Raji (cell line): ENCODE results near the gene KRT7.

Experiments used
- POLR2A ChIP-seq: IDR thresholded peaks from 2 replicates; pipeline ENCODE4 v1.6.1; 2011; ENCODE audit warnings: low read depth, low read length, control low read depth; ENCODE audit not compliant: insufficient read depth

Gene KRT7

DNA sequence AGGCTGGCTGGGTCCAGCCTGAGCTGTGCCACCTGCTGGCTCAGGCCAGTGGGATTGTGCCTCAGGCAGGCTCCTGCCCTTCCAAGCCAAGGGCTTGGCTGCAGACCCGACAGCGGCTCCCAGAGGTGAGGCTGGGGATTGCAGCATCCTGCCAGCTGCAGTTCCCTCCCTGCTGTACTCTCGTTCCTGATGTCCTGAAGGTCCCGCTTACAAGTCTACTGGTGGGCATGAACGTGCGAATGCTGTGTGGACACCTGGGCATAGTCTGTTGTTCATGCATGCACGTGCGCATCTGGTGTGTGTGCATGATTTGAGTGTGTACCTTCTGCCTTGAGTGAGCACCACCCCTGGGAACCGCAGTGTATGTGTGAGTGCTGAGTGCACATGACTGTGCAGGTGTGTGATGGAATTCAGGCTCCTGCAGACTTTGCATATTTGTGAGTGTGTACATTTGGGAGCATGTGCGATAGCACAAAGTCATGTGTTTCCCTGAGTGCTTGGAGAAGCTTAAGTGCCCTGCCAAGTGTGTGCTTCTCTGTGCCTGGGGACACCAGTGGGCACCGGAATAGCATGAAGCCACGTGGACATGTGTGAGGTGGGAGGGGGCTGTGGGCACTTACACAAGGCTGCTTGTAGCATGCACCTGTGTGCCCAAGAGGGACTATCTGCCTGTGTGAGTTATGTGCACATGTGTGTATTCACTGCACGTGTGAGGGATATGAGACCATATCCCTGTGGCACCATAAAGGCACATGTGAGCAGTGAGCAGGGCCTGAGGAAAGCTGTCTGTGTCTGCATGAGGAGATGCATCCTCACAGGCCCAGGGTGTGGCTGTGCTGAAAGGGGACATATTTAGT lies 19.3 kb upstream of the KRT7 start:
- no peak for TF ChIP-seq POLR2A

DNA sequence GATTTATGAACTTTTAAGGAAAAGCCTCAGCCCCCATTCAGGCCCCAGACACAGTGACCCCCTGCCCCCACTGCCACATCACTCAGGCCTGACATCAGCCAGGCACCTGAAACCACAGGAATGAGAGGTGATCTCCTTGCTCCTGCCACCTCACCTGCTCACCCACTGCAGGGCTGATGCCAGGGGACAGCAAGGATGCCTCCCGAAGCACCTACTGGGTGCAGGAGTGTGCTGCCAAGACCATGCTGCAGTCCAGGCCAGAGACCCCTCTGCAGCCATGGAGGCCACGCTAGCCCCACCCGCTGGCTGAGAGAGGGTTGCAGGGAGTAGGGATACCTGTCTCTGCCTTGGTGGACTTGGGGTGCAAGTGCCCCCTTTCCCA lies 18.6 kb upstream of the KRT7 start:
- TF ChIP-seq POLR2A: no peak

- no peak for TF ChIP-seq POLR2A
These were observed 17.4 kb upstream of the KRT7 start for GRCh38 chr12:52215587-52216031.

DNA sequence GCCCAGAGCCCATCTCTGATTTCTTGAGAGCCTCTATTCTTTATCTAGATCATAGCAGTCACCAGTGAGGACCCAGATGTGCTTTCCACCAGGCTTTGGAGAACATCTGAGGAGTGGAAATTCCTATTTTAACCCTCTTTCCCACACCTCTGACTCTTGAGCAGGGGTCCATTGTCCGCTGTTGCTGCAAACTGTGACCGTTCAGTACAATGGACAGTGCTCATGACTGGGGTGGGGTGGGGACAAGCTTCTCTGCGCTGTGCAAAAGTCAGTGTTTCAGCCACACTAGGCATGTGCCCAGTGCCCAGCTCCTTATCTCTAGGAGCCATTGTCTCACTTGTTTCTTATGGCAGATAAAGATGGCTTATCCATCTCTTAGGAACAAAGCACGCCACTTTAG lies 16.9 kb upstream of the KRT7 start:
- no peak for TF ChIP-seq POLR2A

- no peak for TF ChIP-seq POLR2A
These were observed 16.2 kb upstream of the KRT7 start for GRCh38 chr12:52216807-52217206.

DNA sequence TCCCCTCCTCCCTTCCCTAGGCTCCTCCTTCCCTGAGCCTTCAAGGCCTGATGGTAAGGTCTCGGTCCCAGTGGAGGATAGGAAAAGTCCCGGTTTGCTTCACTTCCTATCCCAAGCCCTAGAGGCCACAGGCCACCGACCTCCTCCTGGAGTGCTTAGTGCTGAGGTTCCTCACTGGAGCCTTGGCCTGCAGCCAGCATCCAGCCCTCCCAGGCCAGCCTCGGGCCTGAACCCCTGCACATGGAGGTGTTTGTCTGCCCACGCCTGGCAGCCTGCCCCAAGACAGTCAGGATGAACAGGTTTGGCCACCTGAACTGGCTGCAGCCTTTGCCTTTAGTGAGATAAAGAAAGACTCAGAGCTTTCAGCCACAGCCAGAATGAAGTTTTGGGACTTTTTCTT lies 15.8 kb upstream of the KRT7 start:
- TF ChIP-seq POLR2A: no peak

DNA sequence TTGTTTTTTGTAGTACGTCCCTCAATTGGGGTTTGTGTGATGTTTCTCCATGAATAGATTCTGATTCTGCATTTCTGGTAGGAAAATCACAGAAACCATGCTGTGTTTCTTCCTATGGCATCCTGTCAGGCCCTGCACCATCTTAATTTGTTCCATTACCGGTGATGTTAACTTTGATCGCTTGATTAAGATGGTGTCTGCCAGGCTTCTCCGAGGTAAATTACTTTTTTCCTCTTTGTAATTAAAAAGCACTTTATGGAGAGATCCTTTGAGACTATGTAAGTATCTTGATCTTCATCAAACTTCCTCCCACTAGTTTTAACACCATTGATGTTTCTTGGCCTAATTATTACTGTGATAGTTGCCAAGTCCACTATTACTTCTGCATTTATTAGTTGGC lies 15.0 kb upstream of the KRT7 start:
- TF ChIP-seq POLR2A: no peak

- TF ChIP-seq POLR2A: no peak
These were observed 12.6 kb upstream of the KRT7 start for GRCh38 chr12:52220477-52220876.

DNA sequence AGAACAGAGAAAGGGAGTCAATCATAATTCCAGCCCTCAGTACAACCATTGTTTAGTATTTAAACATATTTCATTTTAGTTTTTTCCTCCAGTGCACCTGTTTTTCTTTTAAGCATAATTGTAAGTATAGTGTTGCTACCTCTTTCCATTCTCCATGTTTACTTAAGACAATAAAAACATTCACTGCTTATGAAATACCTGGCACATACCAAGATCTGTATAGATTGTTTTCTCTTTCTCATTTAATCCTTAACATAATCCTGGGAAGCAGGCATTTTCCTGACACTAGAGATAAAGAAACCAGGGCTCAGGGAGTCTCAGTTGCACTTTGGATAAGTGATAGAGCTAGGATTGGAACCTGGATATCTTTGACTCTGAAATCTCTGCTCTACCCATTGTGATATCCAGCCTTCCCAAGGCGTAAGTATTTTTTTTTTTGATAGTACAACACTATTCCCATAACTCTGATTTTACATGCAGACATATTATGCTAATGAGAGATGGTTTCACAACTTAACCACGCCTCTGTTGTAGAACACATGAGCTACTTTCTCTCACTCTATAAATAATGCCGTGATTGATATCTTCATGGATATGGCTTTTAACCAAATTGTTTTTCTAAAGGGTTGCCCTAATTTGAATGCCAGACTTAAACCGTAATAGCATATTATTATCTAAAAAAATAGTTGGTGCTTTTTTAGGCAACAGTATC lies 11.8 kb upstream of the KRT7 start:
- TF ChIP-seq POLR2A: no peak

DNA sequence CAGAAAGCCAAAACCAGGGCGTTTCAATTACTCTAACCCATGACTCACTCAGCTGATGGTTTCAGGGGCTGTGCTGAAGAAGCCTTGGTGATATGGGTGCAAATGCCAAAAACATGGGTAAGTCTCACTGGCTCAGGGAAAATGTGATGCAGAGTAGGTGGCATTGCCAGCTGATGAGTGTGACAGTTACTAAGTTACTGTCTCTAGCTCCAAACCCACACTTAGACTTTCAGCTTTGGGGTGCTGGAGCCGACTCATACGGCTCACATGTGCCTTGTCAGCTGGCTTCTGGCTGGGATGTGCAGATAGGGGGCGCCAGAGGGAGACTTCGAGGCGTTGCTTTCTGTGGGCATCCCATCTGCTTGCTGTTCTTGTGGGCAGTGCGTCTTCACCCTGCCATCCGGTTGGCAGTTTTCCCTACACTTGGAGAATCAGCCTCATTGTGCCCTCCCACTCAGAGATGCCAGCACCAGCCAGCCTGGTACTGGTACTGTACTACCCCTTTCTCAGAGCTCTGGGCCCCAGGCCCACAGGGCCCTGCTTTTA lies 11.1 kb upstream of the KRT7 start:
- TF ChIP-seq POLR2A: no peak

- TF ChIP-seq POLR2A: no peak
These were observed 10.4 kb upstream of the KRT7 start for GRCh38 chr12:52222692-52223091.

DNA sequence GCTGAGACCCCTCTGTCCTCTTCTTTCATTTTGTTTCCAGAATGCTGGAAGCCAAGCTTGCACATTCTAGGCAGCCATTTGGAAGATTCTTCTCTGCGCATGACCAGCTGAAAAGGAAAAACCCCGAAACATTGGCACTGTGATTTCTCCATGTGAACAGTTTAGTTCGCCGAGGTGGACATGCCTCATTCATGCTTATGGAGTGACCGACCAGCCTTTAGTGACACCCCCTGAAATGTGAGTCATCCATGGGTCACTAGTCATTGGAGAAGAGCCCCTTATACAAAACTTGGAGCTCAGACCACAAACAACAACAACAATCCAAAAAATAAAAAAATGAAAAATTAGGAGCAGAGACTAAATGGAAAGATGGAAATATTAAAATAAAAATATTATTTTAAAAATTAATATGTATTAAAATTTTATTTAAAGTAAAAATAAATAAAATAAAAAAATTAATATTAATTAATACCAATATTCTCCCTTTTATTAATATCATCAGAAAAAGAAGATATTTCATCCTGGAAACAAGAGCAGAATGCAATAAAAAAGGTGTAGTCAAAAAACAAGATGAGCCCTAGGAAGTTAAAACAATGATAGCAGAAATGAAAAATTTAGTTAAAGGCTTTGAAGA lies 9.5 kb upstream of the KRT7 start:
- no peak for TF ChIP-seq POLR2A

DNA sequence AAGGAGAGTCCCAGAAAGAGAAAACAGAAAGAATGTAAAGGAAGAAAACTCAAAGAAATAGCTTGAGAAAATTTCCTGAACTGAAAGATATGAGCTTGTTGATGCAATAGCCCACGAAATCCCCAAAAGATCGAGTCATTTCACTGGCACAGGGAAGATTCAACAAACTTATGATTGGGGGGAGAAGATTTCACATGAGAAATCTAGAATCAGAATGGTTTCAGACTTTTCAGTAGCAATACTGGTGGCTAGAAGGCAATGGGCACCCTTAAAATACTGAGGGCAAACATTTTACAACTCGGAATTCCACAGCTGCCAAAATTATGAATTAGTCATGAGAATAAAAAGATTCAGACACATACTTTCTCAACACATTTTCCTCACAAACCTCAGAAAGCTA lies 8.9 kb upstream of the KRT7 start:
- no peak for TF ChIP-seq POLR2A

DNA sequence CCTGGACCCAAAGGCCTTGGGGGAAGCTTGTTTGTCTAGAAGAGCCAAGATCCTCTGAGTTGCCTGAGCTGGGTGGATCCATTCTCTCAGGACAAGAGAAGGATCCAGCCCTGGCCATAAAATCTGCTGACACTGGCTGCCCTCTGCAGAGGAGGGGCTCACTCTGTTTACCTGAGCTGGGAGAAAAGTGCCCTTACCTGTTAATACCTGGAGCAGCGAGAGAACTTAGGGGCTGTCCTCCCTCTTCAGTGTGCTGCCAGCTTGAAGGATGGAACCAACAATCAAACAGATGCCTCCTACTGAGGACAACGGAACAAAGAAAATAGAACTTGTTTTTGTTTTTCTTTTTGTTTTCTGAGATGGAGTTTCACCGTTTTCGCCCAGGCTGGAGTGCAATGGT lies 7.3 kb upstream of the KRT7 start:
- TF ChIP-seq POLR2A: no peak

DNA sequence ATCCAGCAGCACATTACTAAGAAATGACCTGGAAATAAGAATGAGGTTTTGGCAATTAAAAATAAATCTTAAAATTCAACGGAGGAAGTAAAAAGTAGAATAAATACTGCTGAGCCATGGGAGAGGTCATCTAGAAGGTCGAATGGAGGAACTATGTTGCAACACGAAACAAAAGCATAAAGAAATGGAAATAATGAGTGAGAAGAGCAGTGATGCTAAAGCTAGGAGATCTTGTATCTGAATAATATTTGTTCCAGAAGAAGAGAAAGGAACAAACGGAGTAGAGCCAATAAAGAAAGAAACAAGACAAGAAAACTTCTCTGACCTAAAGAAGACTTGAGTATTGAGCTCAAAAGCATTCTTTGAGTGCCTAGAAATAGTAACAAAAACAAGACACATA lies 6.6 kb upstream of the KRT7 start:
- no peak for TF ChIP-seq POLR2A

GRCh38 chr12:52227606-52228166 lies 5.4 kb upstream of the KRT7 start:
- TF ChIP-seq POLR2A: no peak

DNA sequence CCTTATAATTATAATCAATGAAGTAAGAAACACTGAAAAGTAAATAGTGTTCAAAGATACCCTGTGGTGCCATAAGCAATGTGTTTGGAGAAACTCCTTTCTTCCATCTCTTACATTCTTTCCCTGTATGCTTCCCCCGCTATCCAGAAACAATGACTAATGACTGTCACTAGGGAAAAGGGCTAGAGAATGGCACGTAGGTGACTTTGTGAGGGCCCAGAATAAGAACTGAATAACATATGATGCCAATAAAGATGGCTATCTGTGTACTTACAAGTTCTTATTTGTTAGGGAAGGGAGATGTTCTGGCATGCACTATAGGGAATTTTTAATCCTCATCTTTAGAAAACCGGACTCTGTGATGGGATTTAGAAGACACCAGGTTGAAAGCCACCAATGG lies 4.7 kb upstream of the KRT7 start:
- no peak for TF ChIP-seq POLR2A
